HT-29 (cell line): ENCODE measurements around the gene IGBP1. TPM values are rescaled to one million over a fixed set of nuclear protein-coding genes. Genes with fewer than 3 reads are reported as not detected.
"Not testable (repeated sequence)": the region's sequence is repeated elsewhere in the genome, so short reads cannot be mapped to it uniquely, and the experiment has no call there.

Experiments
- DNase-seq: peaks from one replicate; pipeline ENCODE4 v3.0.0-alpha.2; 2015; ENCODE audit warnings: low spot score
- total RNA-seq: library from RNA; depleted of rRNA; stranded (reverse); fragments of >200 nt; shearing (Covaris generic); gene quantifications from 2 replicates; pipeline ENCODE4 v1.2.3, GENCODE V29; 2014; rRNA removed

Gene IGBP1
- total RNA-seq, 1 experiment from 2014 or later: 33.8 TPM

DNA sequence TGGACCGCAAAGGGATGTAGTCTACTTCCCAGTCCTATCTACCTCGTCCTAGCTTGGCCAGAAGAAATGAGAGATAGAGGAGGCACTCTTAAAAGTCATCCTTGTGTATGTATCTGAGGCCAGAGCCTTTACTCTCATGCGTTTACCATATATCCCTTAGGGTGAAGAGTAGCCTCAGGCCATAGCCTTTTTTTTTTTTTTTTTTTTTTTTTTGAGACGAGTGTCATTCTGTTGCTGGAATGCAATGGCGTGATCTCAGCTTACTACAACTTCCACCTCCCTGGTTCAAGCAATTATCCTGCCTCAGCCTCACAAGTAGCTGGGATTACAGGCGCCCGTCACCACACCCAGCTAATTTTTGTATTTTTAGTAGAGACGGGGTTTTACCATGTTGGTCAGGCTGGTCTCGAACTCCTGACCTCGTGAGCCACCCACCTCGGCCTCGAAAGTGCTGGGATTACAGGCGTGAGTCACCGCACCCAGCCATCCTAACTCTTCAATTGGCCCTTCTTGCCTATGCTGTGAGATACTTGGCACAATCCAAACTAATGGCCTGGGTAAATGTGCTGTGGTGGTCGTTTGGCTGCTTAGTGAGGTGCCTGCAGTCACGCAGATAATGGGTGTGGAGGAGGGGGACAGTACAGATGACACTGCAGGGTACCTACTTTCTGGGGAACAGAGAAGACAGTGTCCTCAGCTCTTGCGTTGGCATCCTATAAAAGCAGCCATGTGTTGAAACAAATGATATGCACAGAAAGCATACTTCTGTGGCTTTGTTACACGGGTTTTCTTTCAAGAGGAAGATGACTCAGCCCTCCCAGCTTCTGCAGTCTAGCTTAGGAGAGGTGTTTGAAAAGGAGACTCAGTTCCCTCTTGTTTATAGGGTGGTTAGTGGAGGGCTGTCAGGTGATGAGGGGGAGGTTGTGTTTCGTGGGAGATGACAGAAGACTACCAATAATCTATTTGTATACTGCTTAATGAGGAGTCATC is 33.6 kb downstream of the IGBP1 start:
- no peak for DNase-seq

DNA sequence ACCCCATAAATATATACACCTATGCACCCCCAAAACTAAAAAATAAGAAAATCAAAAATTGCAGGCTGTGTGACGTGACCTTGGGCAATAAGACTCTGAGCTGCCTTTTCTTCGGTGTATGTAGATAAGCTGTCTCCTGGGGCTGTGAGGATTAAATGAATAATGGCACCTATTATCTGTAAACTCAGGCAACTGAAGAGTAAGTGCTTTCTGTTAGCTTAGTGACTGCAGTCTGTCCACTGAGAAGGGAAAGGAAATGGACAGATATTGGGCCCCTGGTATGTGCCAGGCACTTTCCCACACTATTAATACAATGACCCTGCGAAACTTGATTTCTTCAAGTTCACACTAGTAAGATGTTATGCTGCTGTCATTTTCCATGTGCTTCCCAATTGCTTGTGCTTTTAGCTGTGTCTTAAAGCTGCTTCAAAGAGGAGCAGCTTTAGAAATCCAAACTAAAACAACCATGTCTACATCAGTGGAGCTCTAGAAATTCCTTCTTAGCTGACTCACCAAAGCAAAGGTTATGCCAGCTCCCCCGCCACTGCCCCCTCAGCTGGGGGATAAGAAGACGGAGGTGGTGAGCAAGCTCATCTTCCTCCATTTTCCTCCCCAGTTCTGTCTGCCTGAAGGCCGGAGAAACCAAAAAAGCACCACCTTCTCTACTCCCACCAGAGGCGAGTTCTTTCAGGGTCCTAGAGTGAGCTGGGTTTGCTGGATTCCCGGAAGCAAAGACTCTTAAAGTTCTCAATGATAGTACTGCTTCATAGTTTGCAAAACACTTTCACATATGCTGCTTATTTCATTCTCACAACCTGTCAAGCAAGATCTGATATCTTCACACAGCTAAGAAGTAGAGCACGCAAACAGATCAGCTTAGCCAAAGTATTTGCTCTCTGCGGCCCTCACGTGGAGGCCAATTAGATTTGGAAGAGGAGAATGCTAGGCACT is 35.3 kb downstream of the IGBP1 start:
- DNase-seq: peak; percentile 17

DNA sequence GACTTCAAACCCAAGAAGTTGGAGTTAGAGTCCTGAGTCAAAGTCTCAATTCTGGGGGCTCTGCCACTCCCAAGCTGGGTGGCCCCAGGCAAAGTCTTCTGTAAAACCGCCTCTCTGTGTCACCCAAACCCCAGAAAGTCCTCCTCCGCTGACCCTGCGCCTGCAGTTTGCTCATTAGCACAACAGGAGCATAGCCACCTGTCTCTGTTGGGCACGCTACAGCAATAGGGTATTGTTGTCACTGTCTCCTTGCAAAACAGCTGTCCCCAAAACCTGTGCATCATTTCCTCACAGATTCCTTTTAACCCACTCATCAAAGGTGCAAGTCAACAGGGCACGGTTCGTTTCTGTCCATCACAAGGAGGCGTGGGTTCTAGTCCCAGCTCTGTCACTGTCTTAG is 36.0 kb downstream of the IGBP1 start:
- no peak for DNase-seq

DNA sequence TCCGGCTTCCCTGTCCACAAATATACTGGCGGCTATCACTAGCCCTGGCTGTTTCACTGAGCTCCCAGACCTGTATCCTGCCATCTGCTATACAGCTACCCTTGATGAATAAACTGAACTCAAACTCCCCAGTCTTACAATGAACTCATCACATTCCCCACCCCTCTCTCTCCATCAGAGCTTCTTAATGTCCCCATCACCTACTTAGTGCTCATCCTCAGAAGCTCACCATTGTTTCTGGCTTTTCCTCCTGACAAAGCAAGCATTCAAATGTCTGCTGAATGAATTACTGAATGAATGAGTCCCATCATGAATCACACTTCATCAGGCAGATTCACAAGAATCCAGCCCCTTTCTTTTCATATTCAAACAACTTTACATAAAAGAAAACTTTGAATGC is 38.4 kb downstream of the IGBP1 start:
- no peak for DNase-seq

DNA sequence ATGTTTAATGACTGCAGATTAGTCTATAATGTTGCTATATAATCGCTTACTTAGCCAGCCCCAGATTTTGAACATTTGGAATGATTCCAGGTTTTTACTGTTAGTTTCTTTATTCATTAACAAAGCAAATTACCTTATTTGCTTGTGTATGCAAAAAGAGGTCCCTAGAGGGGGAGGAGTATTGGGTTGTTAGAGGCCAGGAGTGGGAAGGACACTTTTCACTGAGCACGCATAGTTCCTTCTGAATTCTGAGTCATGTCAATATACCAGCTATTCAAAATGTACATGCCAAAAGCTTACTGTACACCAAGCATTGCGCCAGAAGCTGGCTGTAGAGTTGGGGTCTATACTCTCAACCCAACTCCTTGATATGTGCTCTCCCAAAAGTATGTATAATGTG is 39.0 kb downstream of the IGBP1 start:
- no peak for DNase-seq

DNA sequence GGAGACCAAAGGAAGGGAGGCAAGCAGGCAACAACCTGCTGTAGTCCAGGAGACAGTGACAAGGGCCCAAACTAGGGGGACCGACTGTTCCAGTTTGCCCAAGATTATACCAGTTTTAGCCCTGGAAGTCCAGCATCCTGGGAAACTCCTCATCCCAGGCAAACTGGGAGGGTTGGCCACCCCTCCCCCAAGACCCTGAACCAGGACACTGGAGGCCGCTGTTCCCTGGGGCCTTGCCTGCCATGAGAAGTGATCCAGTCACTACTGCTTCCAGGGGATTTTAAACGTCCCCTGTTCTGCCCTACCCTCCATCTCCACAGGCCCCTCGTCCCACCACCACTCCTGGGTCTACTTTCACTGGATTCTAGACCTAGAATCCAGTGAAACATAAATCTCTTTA is 39.7 kb downstream of the IGBP1 start:
- no peak for DNase-seq

DNA sequence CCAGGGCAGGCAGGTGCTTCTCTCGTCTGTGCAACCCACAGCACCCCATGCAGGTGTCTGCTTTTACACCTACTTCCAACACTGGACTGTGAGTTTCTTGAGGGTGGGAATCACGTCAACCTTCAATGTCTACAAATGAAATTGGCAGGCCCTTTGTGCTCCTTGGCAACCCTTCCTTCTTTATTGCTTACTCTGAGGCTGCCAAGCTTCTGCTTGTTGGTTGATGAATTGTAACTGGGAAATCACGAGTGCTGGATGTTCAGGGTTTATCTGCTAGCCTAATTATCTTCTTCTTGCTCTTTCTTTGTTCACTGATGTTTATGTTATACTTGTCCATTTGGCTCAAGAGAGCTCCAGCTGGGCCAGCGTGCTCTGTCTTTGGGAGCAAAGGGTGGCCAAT is 41.5 kb downstream of the IGBP1 start:
- DNase-seq: no peak

DNA sequence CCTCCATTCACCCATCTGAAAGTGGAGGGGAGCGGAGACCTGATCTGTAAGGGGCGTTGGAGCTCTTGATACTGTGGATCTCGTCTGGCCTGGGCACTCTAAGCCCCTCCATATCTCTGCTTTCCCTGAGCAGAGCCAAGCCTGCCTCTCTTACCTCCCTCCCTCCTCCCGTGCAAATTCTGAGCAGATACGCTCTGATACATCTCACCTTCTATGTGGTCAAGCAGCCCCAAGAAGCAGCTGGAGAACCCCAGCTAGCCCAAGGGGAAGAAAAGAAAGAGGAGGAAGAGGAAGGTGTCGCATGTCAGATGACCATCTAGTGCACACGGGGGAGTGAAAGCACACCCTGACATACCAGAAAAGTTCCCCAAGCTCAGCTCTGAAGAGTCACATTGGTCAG is 42.1 kb downstream of the IGBP1 start:
- no peak for DNase-seq

DNA sequence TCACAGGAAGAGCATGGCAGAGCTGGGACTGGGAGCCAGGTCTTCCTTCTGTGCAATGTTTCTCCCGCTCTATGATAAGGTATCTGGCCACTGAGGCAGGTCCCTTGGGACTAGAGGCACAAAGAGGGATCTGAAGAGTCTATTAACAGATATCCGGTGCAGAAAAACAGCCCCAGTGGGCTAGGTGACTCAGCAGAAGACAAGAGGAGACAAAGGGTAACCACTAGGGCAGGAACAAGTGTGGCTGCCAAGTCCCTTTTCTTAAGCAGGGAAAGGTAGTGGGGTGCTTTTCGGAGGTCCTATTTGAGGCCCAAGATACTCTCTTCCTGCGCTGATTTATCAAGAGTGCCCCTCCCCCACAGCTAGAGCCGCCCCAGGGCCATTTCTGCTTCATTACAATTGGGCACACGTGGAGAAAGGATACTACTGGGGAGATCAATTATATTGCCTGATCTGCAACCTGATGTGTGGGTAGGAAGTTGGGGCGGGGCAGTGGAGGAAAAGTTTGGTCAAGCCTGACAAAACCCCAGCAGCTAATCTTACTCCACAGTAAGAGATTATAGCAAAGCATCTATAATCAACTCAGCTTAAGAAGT is 43.8 kb downstream of the IGBP1 start, which contains the start of gene DGAT2L6:
Gene DGAT2L6 (plus strand): TSS at position 546 of the 596 bp plus-strand sequence. CDS start 100 bp downstream, outside the sequence.
- no peak for DNase-seq

DNA sequence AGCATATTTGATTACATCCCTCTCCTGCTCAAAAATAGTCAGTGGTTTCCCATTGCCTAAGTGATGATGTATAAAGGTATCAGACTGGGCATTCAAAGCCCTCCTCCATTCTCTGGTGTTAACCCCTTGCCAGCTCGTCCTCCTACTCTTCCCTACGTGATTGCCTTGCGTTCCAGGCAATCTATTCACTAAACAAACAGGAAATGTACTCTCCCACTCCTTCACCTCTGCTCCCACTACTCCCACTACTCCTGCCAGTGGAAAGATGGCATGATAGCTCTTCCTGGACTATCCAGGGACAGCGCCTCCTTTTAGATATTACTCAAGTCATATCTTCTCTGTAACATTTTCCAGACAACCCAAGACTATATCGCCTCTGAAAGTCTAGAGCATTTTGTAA is 49.8 kb downstream of the IGBP1 start:
- no peak for DNase-seq

DNA sequence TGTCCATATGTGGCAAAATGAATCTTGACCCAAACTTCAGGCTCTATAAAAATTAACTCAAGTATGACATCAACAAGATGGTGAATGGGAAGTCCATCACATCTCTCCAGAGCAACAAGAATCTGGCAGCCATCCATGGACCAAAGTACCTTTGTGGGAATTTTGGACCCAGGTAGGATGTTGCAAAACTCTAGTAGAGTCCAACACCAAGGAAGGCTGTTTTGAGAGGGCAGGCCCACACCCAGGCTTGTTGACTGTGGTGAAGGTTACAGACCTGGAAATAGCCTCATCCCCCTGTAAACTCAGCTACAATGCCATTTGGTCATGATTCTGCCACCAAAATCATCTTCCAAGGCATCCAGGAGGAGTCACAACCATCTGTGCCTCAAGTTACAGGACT is 57.0 kb downstream of the IGBP1 start:
- DNase-seq: no peak

DNA sequence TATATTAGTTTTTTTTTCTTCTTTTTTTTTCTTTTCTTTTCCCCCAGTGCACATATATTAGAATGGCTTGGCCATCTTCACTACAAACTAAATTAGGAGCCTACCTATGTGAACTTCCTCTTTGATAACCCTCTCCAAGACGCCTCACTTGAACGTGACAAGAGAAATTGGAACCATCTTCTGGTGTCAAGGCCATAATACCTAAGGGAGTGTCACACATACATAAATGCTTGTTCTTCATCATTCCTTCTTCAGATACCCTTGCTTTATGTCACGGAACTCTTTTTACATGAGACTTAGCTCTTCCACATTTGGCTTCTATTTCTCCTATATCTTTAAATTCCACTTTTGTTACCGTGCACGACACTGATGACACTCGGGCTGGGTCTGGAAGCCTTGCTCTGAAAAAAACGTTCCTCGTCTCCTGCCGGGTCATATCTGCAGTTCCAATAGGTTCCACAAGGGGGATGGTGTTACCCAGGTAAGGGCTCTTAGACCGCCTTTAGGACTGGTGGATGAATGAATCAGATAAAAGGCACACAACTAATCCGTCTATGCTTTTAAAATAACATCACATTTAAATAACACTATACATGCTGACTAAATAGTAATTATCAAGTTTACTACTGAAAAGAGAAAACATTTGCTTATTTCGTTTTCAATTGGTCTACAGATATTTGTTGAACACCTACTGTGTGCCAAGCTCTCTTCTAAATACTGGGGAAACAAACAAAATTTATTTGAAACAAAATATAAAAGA is 63.9 kb downstream of the IGBP1 start:
- peak; percentile 78 for DNase-seq

DNA sequence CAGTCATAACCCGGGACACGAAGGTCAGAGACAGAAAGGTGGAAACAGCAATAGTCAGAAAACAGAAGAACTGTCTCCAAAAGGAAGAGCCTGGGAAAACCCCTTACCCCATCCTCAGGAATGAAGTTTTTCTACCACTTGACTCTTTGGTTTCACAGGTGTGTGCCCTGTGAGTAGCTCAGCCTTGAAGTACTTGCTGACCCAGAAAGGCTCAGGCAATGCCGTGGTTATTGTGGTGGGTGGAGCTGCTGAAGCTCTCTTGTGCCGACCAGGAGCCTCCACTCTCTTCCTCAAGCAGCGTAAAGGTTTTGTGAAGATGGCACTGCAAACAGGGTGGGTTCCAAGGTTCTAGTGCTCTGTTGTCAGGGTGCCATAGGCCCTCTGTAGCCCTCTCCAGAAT is 68.5 kb downstream of the IGBP1 start:
- DNase-seq: no peak

DNA sequence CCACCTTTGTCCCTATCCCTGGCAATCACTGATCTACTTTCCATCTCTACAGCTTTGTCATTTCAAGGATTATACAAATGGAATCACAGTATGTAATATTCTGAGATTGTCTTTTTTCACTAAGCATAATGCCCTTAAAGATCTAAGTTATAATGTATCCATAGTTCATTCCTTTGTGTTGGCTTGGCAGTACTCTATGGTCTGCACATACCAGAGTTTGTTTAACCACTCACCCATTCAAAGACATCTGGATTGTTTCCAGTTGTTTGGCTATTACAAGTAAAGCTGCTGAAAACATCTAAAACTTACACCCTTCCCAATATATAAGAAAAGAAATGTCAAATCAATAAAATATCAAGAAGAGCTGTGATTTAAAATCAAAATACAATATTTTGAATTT is 75.2 kb downstream of the IGBP1 start:
- no peak for DNase-seq

DNA sequence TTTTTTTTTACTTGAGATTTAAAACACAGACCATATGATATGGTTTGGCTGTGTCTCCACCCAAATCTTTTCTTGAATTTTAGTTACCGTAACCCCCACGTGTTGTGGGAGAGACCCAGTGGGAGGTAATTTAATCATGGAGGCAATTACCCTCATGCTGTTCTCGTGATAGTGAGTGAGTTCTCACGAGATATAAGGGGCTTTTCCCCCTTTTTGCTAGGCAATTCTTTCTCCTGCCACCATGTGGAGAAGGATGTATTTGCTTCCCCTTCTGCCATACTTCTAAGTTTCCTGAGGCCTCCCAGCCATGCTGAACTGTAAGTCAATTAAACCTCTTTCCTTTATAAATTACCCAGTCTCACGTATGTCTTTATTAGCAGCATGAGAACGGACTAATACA is 76.3 kb downstream of the IGBP1 start:
- DNase-seq: not testable (repeated sequence)

Other genes starting within 250 kb of the IGBP1 start
- not detected in 2 replicates for gene AWAT2, start 83.5 kb upstream of the IGBP1 start, total RNA-seq
- not detected in 2 replicates for gene OTUD6A, start 71.0 kb upstream of the IGBP1 start, total RNA-seq
- gene DGAT2L6, start 44.0 kb downstream of the IGBP1 start, total RNA-seq: not detected in 2 replicates
- gene AWAT1, start 101.2 kb downstream of the IGBP1 start, total RNA-seq: not detected in 2 replicates
- gene P2RY4, start 126.8 kb downstream of the IGBP1 start, total RNA-seq: not detected in 2 replicates
- not detected in 2 replicates for gene ARR3, start 134.9 kb downstream of the IGBP1 start, total RNA-seq
- not detected in 2 replicates for gene RAB41, start 148.7 kb downstream of the IGBP1 start, total RNA-seq
- 43.1 and 52.3 TPM in 2 replicates for gene PDZD11, start 156.5 kb downstream of the IGBP1 start, total RNA-seq
- 20.1 and 21.7 TPM in 2 replicates for gene KIF4A, start 156.7 kb downstream of the IGBP1 start, total RNA-seq